ENCODE data around the gene CTXND2. TPM values are rescaled to one million over a fixed set of nuclear protein-coding genes. Genes with fewer than 3 reads are reported as not detected.

The CTXND2 gene
- total and polyA plus RNA-seq, 9 of the 15 experiments (the other 6 are each of a cell fraction or from before 2014, with no cell fraction given): not detected

- TF ChIP-seq MTA1 (IDR thresholded peaks at IDR 0.05; ENCODE audit: borderline replicate concordance): peak; percentile 44; the same call in 1 of the 2 replicates
- TF ChIP-seq POLR2AphosphoS2 (IDR thresholded peaks at IDR 0.05; ENCODE audit: low read length): no peak
- peak; percentile 51; the same call in 1 of the 2 replicates for TF ChIP-seq E2F1 (CRISPR knock-in tag; IDR thresholded peaks at IDR 0.05)
- TF ChIP-seq POLR2A (conservative IDR thresholded peaks at IDR 0.05): peak; percentile 85
- TF ChIP-seq ILK (tag; IDR thresholded peaks at IDR 0.05; ENCODE audit: borderline replicate concordance, low read depth): no peak
- peak; percentile 96 for TF ChIP-seq EP400 (IDR thresholded peaks at IDR 0.05)
- peak; percentile 85; the same call in 1 of the 2 replicates for TF ChIP-seq OTX1 (CRISPR knock-in tag; IDR thresholded peaks at IDR 0.05)
- TF ChIP-seq HCFC1 (IDR thresholded peaks at IDR 0.05; ENCODE audit: low read depth, low read length): peak; percentile 80
- 0 out of 2 replicates have a peak, but pooled peaks have one; percentile 68 for TF ChIP-seq BRD4 (IDR thresholded peaks at IDR 0.05)
- TF ChIP-seq NR0B1 (IDR thresholded peaks at IDR 0.05; ENCODE audit: partially characterized antibody): no peak
- TF ChIP-seq ZNF280B (CRISPR knock-in tag; IDR thresholded peaks at IDR 0.05): no peak
- peak; percentile 90 for TF ChIP-seq POLR2AphosphoS5 (IDR thresholded peaks at IDR 0.05; ENCODE audit: control insufficient read depth, insufficient read depth, low read depth, low read length)
- TF ChIP-seq MYNN (IDR thresholded peaks at IDR 0.05): 0 out of 2 replicates have a peak, but pooled peaks have one; percentile 2
- TF ChIP-seq MYNN (CRISPR knock-in tag; IDR thresholded peaks at IDR 0.05): no peak
- TF ChIP-seq FOXK2 (conservative IDR thresholded peaks at IDR 0.05 in 1 of 2, IDR thresholded peaks at IDR 0.05 in 1 of 2; ENCODE audit: low read depth in 2 of 2): peak in 1 of 2 experiments; percentile 70; a peak in 3 of 4 replicates
- peak; percentile 94 for TF ChIP-seq ZBTB7A (IDR thresholded peaks at IDR 0.05; ENCODE audit: borderline replicate concordance, control insufficient read depth, low read depth, low read length)
- TF ChIP-seq ETV5 (CRISPR knock-in tag; IDR thresholded peaks at IDR 0.05; ENCODE audit: low read depth): peak; percentile 72; the same call in 1 of the 2 replicates
- TF ChIP-seq ZFX (CRISPR knock-in tag; IDR thresholded peaks at IDR 0.05): no peak; the same call in 1 of the 2 replicates
- peak; percentile 75 for TF ChIP-seq RBFOX2 (IDR thresholded peaks at IDR 0.05; ENCODE audit: low read depth, low read length)
- TF ChIP-seq POLR3G (IDR thresholded peaks at IDR 0.05; ENCODE audit: extremely low read depth, insufficient read length, insufficient replicate concordance): no peak
- no peak for TF ChIP-seq MED1 (CRISPR knock-in tag; IDR thresholded peaks at IDR 0.05; ENCODE audit: borderline replicate concordance)
Observed at GRCh38 chr1:150926097-150926741, 39.3 kb downstream of the CTXND2 start, which contains the start of gene SETDB1 (continued).
